NCI-H524 (cell line): ENCODE results near the gene GSX2.

Experiments used
- DNase-seq, 2 experiments: peaks; one replicate each; lab custom pipeline; 2025; lab: John Stamatoyannopoulos, UW

Gene GSX2

DNA sequence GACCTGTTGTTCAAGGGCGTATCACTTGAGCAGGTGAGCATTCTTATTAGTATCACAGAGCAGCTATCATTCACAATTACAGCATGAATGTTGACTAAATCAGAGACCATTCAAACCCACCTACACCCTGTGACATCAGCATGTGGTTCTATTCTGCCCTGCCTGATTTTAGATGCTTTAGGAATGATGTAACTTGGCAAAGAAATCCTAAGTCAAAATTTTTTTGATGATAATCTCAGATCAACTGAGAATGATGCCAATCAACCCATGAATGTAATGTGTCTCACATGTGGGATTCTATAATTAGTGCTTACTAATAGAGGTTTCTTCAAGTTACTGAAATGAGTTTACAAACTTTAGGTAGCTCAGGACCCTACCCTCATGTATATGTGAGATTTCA is 22.2 kb upstream of the GSX2 start:
- DNase-seq: no peak

DNA sequence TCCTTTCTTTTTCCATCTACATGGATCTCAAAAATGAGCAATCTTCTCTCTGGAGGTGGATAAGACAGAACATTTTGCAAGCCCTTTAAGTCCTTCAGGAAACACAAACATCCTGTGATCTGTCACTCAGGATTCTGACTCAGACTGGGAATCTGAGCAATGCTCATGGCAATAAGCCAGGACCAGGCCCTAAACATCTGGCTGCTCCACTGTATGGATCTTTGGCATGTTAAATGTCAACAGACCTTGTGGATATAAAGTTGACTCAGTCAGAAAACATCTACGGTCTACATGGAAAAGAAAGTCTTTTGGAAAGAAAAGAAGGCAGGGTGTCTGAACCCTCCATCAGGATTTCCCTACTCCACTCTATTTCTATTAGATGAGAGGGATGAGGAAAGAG is 17.8 kb upstream of the GSX2 start:
- DNase-seq: peak in 1 of 2 experiments; percentile 50

DNA sequence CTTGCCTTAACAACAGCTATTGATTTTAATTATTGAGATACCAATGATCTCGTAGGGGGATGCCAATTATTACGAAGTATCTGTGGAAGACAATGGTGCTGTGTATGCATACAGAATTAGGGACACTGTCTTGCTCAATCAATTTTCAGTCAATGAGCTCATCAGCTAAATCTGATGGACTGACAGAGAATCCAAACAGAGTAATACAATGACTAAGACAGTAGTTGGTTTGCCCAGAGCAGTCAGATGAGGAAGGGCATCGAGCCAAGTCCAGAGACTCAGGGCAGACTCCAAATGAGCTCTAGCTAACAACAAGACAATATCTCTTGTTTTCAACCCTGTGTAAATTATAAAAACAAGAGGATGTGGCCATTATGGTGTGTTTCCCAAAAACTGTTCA is 14.7 kb upstream of the GSX2 start:
- DNase-seq: no peak

DNA sequence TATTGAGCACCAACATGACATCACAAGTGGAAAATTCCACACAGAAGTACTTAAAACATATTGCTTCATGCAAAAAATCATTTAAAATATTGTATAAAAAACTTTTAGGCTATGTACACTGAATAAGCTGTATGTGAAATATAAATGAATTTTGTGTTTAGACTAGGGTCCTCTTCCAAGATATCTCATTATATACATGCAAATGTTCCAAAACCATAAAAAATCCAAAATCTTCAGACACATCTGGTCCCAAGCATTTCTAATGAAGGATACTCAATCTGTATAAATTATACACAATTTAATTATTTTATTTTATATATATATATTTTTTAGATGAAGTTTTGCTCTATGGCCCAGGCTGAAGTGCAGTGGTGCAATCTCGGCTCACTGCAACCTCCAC is 10.1 kb upstream of the GSX2 start:
- no peak for DNase-seq

DNA sequence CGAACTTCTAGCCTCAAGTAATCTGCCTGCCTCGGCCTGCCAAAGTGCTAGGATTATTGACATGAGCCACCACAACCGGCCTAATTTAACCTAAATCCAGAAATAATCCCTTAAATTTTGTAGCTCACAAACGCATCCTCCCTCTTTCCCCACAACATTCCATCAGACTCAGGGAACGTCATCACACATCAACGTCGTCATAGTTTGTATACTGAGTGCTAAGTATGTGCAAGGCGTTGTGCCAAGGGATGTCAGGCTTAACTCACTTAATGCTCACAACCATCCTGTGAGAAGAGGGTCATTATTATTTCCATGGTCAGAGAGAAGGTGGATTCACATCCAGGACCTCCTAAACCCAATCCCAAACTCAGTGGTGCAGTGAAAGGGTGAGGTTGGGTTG is 9.6 kb upstream of the GSX2 start:
- DNase-seq: no peak

DNA sequence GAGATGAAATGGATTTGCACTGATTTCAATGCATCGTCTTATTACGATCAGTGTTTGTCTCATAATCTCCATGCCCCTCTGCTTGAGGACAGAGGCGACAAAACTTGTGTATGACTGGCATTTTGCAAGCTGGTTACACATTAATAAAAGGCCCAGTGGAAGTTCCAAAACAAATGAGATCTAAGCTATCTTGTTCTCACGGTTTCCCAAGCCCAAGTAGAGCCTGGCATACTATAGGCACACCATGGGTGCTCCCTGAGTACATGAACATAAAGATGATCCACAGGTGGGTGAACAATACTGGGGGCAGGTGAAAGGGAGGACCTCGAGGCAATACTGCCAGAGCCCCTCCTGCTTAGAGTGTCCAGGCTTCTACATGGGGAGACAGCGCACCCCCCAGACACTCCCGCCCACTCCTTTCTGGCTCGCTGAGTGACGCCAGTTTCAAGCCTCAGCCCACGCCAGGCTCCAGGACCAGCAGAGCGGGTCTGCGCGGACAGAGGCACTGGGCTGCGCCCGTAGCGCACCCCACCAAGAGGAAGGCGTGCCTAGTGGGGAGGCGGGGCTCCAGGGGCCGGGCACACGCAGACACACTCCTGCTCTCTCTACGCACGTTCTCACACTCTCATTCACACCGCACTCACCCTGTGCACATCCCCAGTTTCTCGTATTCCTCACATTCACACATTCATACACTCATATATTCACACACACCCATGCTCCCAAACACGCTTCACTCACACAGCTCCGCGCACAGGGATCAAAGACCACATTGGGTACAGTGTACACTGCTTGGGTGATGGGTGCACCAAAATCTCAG is 8.9 kb upstream of the GSX2 start:
- DNase-seq: peak in 1 of 2 experiments; percentile 15

DNA sequence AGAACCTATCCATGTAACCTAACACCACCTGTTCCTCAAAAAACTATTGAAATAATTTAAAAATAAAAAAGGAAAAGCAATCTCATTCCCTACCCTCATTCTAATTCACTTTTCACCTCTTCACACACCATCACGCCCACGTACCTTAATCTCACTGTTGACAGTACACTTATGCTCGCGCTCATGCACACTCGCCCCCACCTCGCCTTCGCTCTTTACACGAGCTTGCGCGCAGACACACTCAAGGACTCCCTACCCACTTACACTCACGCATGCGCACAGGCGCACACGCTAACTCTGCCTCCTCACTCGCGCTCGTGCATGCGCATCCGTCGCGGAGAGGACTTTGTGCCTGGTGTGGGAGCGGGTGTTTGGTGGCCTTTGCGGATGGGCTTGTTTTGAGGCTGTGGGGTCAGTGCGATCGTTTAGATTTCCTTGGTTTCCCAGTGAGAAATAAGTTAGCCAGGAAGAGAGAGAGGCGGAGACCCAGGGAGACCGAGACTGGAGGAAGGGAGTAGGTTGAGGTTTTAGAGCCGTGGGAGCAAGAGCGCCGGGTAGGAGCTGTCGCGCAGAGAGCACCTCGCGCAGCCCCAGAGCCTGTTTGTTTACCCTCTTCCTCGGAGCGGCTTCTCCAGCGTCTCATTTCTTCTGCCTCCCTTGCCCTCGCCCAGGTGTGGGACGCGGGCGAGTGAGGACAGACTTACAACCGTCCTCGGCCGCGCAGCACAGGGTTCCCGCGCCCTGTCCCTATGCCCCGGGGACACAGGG is 8.1 kb upstream of the GSX2 start:
- DNase-seq: peak; percentile 74 to 83

DNA sequence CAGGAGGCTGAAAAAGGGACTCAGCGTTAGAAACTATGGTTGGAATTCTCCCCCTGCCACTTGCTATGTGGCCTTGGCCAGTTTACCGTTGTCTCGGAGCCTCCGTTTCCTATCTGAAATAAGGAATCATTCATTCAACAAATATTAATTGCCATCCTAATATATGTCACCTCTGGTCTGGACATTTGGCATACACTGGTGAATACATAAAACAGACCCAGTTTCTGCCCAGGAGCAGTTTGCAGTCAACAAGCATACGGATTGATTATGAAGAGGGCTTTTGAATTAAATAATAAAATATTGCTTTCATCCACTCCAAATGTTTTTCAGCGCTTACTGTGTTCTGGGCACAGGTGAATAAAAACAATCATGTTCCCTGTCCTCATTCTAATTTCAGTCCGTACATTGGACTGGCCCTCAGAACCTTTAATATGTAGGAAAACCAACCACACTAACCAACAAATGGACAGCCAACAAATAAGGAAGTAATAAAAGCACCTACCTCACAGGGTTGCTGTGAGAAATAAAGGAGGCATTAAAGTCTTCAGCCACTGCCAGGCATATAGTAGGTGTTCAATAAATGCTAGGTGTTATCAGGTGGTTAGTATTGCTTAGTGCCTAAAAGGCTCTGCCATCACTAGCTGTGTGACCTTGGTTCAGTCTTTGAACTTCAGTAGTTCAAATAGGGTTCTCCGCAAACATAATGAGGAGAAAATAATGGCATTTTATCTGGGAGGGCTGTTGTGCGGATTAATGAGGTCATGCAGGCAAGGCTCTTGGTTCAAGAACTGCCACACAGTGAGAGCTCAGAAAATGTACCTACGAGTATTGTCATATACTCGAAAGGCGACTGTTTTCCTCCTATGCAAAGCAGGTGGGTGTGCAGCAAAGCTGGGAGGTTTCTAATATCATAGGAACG is 7.3 kb upstream of the GSX2 start:
- DNase-seq: no peak

DNA sequence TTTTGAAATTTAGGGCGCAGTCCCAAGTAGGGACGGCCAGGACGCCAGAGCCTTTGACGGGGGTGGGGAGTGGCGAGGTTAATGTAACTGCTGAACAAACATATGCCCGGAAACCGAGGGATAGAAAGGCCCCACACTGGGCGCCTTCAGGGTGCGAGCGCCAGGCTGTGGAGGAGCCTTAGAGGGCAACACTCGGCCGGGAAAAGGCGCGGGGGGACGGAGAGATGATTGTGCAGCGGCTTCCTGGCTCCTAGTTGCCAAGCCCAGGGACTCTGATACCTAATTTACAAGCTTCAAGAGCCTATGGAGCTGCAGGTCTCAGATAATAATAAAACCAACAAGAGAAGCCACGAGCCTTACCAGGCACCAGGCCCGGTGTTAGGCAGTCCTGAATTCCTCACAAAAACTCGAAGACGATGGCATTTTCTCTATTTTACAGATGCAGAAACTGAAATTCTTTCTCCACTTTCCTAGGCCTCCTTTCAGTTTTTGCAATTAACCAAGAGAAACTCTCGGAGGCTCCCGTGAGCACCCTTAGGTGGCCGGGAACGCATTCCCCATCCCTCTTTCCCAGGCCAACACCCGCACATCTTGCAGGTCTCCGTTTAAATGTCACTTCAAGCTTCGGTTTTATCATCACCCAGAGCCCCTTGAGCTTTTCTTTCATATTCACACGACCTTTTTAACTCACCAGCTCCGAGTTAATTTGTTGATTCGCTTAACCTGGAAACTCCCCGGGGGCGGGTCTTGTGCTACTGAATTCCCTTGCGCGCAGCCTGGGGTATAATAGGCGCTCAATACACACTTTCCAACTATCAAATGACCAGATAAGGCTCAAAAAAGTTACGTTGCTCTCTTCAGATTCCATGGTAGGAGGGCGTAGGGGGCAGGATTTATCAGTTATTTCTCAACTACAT is 6.4 kb upstream of the GSX2 start:
- no peak for DNase-seq

DNA sequence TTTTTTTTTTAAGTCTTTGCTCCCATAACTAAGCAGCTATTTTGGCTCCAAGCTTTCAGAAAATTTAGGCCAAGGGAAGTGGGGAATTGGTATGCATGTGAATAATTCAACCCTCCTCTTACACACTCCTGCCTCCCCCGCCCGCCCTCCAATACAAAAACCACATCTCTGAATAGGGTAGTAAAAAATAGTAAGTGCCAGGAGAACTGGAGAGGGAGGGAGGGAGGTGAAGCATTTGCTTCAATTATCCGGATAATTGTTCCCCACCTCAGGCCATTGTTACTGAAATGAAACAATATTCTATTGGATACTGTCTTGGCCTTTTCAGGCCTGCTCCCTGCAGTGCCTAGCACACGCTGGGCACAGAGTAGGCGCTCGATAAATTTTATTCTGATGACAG is 5.5 kb upstream of the GSX2 start:
- DNase-seq: no peak

DNA sequence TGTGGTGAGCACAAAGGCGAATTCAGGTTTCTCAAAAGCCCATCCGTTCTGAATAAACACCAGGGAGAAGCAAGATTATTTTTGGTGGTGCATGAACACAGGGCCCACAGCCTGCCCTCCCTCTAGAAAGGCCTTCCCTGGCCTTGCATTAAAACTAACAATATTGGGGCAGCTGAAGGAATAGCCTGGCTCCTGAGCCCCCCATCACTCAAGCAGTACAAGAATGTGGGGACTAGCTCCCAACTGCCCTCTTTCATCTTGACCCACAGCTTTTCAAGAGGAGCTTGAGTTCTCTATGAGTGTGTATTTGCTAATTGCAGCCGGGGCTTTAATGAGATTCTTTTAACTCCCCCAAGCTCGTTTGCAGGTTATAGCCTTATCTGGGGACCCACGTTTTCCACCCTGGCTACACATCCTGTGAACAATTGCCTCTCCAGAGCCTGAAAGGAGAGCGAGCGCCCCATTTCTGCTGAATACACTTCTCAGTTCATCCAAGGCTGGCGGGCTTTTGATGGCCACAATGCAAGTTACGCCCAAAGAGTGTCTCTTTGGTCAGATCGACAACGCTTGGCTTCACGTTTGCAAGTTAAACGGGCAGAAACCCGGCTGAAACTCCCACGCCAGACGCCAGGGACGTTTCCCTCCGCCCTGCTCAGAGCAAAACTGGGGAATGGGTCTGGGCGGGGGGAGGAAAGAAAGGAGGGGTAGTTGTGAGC is 4.7 kb upstream of the GSX2 start:
- no peak for DNase-seq

DNA sequence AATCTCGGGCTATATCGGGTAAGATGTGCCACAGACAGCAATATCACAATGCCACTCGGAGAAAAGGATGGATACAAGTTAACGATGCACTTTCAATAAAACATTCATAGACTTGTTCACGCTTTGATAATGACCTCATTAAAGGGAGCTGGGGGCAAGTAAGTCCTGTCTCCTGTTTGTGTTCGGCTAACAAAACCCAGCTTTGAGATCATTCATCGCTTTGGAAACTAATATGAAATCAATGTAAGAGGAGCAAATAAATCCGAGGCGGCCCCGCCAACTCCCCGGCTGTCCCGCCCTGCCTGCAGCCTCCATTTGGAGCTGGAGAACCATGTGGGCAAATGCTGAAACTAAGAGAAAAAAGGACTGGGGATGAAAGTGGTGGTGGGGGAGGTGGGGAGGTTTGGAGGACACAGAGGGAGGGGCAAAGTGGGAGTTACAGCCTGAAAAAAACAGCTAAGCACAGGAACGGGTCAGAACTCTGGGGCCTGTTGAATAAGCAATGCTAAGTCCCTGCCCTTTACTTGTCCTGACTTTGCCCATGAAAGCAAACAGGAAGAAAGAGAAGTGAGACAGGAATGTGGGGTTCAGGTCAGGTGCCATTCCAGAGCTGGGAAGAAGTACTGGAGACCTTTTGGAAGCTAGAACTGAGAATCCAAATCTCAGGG is 3.5 kb upstream of the GSX2 start:
- DNase-seq: no peak

DNA sequence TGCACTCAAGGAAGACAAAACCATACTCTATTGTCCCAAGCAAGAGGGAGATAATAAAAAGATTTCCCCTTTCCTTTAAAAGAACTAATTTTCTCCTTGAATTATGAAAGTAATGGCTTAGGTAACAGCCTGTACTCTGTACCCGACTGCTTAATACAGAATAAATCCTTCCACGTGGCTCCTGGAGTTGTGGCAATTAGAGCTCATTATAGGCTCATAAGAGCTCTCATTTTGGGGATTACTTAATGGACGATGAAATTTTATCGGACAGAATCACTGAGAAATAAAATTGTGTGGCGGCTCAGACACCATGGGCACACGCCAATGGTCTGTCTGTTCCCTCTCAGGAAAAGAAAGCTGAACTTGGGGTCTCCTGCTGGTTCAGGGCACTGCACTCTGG is 2.8 kb upstream of the GSX2 start:
- peak; percentile 28 to 61 for DNase-seq

DNA sequence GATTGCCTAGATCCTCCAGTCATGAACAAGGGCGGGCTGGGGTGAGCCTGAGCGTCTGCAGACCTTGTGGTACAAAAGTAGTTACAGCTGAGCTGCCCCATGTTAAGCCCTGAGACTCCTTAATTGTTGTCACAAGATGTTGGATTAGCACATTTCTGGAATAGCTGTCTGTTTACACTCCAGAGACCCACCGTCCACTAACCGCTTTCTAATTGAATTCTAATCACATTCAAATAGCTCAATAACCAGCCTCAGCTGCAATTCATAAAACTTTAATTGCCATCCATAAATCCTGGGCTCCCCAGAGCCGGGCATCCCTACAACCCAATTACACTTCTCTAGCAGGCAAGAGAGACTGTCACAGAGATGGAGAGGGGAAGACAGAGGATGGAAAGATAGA is 1.6 kb upstream of the GSX2 start:
- DNase-seq: peak; percentile 10 to 28

DNA sequence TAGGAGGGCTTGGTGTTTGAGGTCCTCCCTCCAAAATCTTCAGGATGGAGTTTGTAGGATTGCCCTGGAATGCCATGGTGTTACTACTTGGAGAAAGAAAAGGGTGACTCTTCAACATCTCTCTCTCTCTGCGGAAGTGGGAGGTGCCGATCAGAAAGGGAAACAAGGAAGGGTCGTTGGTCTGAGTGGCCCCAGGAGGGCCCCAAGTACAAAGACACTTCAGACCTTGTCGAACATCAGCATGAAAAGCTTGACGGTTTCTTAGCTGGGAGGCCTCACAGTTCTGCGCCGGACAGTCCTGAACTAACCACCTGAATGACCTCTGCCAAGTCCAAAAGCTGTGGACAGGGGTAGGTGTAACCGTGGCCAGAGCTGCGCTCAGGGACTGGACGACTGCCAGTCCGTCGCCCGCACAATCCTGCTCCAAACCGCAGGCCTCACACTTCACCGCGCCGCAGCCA is 646 bp upstream of the GSX2 start:
- DNase-seq: no peak

DNA sequence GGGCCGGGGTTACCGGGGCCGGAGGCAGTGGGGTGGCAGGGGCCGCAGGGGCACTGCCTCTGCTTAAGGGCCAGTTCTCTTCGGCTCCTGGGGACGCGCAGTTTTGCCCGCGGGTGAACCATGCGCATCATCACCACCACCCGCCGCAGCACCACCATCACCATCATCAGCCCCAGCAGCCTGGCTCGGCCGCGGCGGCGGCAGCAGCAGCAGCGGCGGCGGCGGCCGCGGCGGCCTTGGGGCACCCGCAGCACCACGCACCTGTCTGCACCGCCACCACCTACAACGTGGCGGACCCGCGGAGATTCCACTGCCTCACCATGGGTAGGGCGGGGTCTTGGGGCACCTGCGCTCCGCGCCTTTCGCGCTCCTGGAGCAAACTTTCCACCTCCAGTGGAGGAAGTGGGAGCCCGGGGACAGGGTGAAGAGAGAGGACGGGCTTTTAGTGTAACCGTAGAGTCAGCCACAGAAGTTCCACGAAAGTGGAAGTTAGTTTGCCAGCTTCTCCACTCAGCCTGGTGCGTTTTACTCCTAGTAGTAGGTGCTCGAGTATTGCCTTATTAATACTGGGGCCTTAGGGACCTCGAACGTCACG is 729 bp downstream of the GSX2 start:
- DNase-seq: peak in 1 of 2 experiments; percentile 13

DNA sequence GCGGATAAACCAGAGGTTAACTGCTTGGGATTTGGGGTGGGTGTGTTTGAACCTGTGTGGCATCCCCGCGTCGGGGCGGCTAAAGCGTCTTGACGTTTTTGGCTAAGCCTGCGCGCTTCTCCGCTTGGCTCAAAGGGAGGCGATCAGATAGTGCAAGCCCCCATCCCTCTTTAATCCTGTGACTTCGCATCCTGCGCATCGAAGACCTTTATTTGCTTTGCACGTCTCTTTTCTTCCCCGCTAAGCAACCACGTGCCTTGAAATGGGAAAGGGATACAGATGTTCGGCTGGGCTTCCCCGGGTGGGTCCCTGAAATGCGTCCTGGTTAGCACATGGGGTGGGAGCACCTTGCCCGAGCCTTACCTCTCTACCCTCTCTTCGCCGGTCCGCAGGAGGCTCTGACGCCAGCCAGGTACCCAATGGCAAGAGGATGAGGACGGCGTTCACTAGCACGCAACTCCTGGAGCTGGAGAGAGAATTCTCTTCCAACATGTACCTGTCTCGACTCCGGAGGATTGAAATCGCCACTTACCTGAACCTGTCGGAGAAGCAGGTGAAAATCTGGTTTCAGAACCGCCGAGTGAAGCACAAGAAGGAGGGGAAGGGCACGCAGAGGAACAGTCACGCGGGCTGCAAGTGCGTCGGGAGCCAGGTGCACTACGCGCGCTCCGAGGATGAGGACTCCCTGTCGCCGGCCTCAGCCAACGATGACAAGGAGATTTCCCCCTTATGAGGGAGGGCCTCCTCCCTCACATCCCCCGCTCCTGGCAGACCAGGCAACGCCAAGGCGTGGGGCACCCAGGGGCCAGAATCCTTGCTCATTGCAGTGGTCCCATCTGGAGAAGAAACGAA is 1.5 kb downstream of the GSX2 start:
- peak in 1 of 2 experiments; percentile 29 for DNase-seq

DNA sequence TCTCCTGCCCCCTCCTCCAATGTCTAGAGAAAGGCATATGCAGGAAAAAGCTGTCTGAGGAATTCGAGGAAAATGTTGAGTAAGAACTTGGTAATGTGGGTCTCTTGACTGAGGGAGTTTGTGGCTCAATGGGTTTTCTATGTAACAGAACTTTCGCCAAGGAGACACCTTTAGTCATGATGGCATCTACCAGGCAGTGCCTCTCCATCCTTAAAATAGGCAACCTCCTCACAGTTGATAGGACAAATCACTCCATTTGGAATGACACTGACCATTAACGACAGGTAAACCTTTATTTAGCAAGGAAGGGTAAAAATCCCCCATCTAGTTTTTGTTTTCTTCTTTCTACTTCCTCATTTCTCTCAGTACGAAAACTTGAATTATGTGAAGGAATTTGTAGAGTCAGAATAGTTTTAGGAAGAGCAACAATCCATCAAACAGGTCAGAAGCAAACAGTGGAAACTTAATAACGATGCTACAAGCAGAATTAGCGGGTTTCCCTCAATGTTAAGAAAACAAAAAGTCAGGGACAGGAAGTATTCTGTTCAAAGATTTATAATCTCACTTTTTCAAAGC is 2.7 kb downstream of the GSX2 start:
- no peak for DNase-seq
